Measurements from ENCODE around the gene CABLES2.

CABLES2 gene

GRCh38 chr20:62359491-62360121, 47.5 kb downstream of the CABLES2 start:
- TF ChIP-seq TCF12 (IDR thresholded peaks at IDR 0.05; ENCODE audit: low read depth) (peak; percentile 92), EP300 (IDR thresholded peaks at IDR 0.05; ENCODE audit: borderline replicate concordance) (peak; percentile 82), USF1 (IDR thresholded peaks at IDR 0.05) (no peak), NFIC (IDR thresholded peaks at IDR 0.05) (peak; percentile 91), REST (IDR thresholded peaks at IDR 0.05; ENCODE audit: low read depth) (no peak), TEAD4 (IDR thresholded peaks at IDR 0.05) (peak; percentile 25), TAF1 (IDR thresholded peaks at IDR 0.05; ENCODE audit: low read depth) (no peak), FOXM1 (IDR thresholded peaks at IDR 0.05; ENCODE audit: borderline replicate concordance, low read depth) (peak; percentile 77), YY1 (IDR thresholded peaks at IDR 0.05; ENCODE audit: low read depth) (no peak), CEBPB (IDR thresholded peaks at IDR 0.05) (peak; percentile 39; the same call in 1 of the 2 replicates), EGR1 (IDR thresholded peaks at IDR 0.05) (0 out of 2 replicates have a peak, but pooled peaks have one; percentile 29), RAD21 (IDR thresholded peaks at IDR 0.05; ENCODE audit: low read depth) (0 out of 2 replicates have a peak, but pooled peaks have one; percentile 10), ZBTB7A (IDR thresholded peaks at IDR 0.05; ENCODE audit: low read depth) (peak; percentile 6; the same call in 1 of the 2 replicates), MAX (IDR thresholded peaks at IDR 0.05) (peak; percentile 0; the same call in 1 of the 2 replicates), CREB1 (IDR thresholded peaks at IDR 0.05; ENCODE audit: low read depth) (no peak)

GRCh38 chr20:62359043-62359490, 48.0 kb downstream of the CABLES2 start:
- TF ChIP-seq MAX (IDR thresholded peaks at IDR 0.05) (peak; percentile 65), RAD21 (IDR thresholded peaks at IDR 0.05; ENCODE audit: low read depth) (no peak), EGR1 (IDR thresholded peaks at IDR 0.05) (no peak), TAF1 (IDR thresholded peaks at IDR 0.05; ENCODE audit: low read depth) (0 out of 2 replicates have a peak, but pooled peaks have one; percentile 4)

- TF ChIP-seq FOXM1 (IDR thresholded peaks at IDR 0.05; ENCODE audit: borderline replicate concordance, low read depth) (peak; percentile 87), REST (IDR thresholded peaks at IDR 0.05; ENCODE audit: low read depth) (0 out of 2 replicates have a peak, but pooled peaks have one; percentile 12), ZBTB7A (IDR thresholded peaks at IDR 0.05; ENCODE audit: low read depth) (peak; percentile 69; the same call in 1 of the 2 replicates), CREB1 (IDR thresholded peaks at IDR 0.05; ENCODE audit: low read depth) (no peak), USF1 (IDR thresholded peaks at IDR 0.05) (peak; percentile 28; the same call in 1 of the 2 replicates), RAD21 (IDR thresholded peaks at IDR 0.05; ENCODE audit: low read depth) (peak; percentile 18; the same call in 1 of the 2 replicates), TCF12 (IDR thresholded peaks at IDR 0.05; ENCODE audit: low read depth) (peak; percentile 99), CEBPB (IDR thresholded peaks at IDR 0.05) (no peak; the same call in 1 of the 2 replicates), NFIC (IDR thresholded peaks at IDR 0.05) (peak; percentile 98), EP300 (IDR thresholded peaks at IDR 0.05; ENCODE audit: borderline replicate concordance) (peak; percentile 97), TAF1 (IDR thresholded peaks at IDR 0.05; ENCODE audit: low read depth) (peak; percentile 30; the same call in 1 of the 2 replicates), MAX (IDR thresholded peaks at IDR 0.05) (peak; percentile 70), YY1 (IDR thresholded peaks at IDR 0.05; ENCODE audit: low read depth) (peak; percentile 66), TEAD4 (IDR thresholded peaks at IDR 0.05) (peak; percentile 83), EGR1 (IDR thresholded peaks at IDR 0.05) (peak; percentile 22; the same call in 1 of the 2 replicates)
Observed at GRCh38 chr20:62358171-62359042, 48.7 kb downstream of the CABLES2 start.

- no peak for TF ChIP-seq RAD21 (IDR thresholded peaks at IDR 0.05; ENCODE audit: low read depth)
- TF ChIP-seq EP300 (IDR thresholded peaks at IDR 0.05; ENCODE audit: borderline replicate concordance), result no peak
- no peak for TF ChIP-seq FOXM1 (IDR thresholded peaks at IDR 0.05; ENCODE audit: borderline replicate concordance, low read depth)
- TF ChIP-seq EGR1 (IDR thresholded peaks at IDR 0.05), result no peak
- no peak for TF ChIP-seq ZBTB7A (IDR thresholded peaks at IDR 0.05; ENCODE audit: low read depth)
- no peak for TF ChIP-seq TCF12 (IDR thresholded peaks at IDR 0.05; ENCODE audit: low read depth)
- no peak for TF ChIP-seq REST (IDR thresholded peaks at IDR 0.05; ENCODE audit: low read depth)
- TF ChIP-seq NFIC (IDR thresholded peaks at IDR 0.05), result no peak
- TF ChIP-seq CREB1 (IDR thresholded peaks at IDR 0.05; ENCODE audit: low read depth), result no peak
- no peak for TF ChIP-seq CEBPB (IDR thresholded peaks at IDR 0.05)
- no peak for TF ChIP-seq TEAD4 (IDR thresholded peaks at IDR 0.05)
- TF ChIP-seq MAX (IDR thresholded peaks at IDR 0.05), result no peak
- TF ChIP-seq TAF1 (IDR thresholded peaks at IDR 0.05; ENCODE audit: low read depth), result no peak
- no peak for TF ChIP-seq YY1 (IDR thresholded peaks at IDR 0.05; ENCODE audit: low read depth)
- no peak for TF ChIP-seq USF1 (IDR thresholded peaks at IDR 0.05)
Observed at GRCh38 chr20:62357681-62358080, 49.4 kb downstream of the CABLES2 start.
